Measurements from ENCODE around the gene ULK1.
"Not testable (repeated sequence)": the region's sequence is repeated elsewhere in the genome, so short reads cannot be mapped to it uniquely, and the experiment has no call there.

The ULK1 gene

GRCh38 chr12:131943389-131943788 is 49.0 kb downstream of the ULK1 start:
- TF ChIP-seq, protein P1, sequence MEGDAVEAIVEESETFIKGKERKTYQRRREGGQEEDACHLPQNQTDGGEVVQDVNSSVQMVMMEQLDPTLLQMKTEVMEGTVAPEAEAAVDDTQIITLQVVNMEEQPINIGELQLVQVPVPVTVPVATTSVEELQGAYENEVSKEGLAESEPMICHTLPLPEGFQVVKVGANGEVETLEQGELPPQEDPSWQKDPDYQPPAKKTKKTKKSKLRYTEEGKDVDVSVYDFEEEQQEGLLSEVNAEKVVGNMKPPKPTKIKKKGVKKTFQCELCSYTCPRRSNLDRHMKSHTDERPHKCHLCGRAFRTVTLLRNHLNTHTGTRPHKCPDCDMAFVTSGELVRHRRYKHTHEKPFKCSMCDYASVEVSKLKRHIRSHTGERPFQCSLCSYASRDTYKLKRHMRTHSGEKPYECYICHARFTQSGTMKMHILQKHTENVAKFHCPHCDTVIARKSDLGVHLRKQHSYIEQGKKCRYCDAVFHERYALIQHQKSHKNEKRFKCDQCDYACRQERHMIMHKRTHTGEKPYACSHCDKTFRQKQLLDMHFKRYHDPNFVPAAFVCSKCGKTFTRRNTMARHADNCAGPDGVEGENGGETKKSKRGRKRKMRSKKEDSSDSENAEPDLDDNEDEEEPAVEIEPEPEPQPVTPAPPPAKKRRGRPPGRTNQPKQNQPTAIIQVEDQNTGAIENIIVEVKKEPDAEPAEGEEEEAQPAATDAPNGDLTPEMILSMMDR (IDR thresholded peaks at IDR 0.05; ENCODE audit: control insufficient read depth, extremely low read depth, insufficient read depth): no peak
- DNase-seq (ENCODE audit: low read depth): no peak
- no peak overlapping the region for H3K4me3 ChIP-seq (ENCODE audit: low read depth, low read length)

DNA sequence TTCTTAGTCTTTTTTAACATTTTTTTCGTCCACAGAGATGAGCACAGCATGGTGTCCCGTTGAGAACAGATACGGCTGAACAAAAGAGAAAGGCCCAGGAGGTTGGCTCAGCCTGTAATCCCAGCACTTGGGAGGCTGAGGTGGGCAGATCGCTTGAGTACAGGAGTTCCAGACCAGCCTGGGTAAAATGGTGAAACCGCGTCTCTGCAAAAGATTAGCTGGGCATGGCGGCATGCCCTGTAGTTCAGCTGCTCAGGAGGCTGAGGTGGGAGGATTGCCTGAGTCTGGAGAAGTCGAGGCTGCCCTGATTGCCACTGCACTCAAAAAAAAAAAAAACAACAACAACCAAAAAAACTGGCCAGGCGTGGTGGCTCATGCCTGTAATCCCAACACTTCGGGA is 49.5 kb downstream of the ULK1 start:
- DNase-seq (ENCODE audit: low read depth): no peak
- no peak overlapping the region for H3K4me3 ChIP-seq (ENCODE audit: low read depth, low read length)
- TF ChIP-seq, protein P1 (IDR thresholded peaks at IDR 0.05; ENCODE audit: control insufficient read depth, extremely low read depth, insufficient read depth): no peak

GRCh38 chr12:131944601-131945251 is 50.3 kb downstream of the ULK1 start:
- DNase-seq (ENCODE audit: low read depth): no peak
- no peak overlapping the region for H3K4me3 ChIP-seq (ENCODE audit: low read depth, low read length)
- TF ChIP-seq, protein P1 (IDR thresholded peaks at IDR 0.05; ENCODE audit: control insufficient read depth, extremely low read depth, insufficient read depth): no peak

DNA sequence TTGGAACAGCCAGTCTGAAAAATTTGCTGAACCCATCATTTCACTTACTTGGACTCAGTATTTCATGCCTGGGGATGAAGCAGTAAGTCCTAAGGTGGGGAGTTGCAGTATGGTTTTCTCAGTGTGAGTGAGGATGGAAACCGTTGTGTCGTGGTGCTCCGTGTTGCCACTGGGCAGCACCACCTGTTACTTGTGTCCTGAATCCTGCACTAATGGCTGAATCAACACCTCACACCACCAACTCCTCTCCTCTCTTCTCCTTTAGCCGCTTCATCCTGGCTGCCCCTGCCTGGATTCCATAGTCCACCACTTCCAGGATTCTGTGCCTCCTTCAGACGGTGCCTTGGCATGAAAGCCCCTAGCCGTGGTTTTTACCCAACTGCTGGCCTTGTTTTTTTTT is 52.3 kb downstream of the ULK1 start:
- H3K4me3 ChIP-seq (ENCODE audit: low read depth, low read length): no peak overlapping the region
- TF ChIP-seq, protein P1 (IDR thresholded peaks at IDR 0.05; ENCODE audit: control insufficient read depth, extremely low read depth, insufficient read depth): no peak
- no peak for DNase-seq (ENCODE audit: low read depth)

DNA sequence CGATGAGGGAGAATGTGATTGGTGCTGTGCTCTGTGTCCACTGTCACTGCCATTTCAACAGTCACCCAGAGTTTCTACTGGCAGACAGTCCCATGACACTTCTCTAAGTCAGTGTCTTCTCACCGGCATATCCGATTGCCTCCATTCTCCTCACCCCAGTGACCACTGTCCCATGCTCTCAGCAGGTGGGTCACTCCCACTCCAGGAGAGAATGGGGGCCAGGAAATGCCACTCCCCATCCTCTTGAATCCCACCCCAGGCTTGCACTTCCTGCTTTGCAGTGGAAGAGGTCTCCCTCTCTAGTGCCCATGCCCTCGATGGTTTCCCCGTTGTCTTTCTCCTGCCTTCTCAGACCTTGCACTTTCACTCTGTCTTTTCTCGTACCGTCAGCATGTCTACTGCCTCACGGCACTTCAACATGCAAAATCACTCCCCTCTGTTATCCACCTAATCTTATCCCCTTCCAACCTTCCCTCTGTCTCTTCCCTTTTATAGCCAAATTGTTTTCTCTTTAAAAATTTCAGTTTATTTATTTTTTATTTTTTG is 53.1 kb downstream of the ULK1 start:
- DNase-seq (ENCODE audit: low read depth): no peak
- H3K4me3 ChIP-seq (ENCODE audit: low read depth, low read length): no peak overlapping the region
- TF ChIP-seq, protein P1 (IDR thresholded peaks at IDR 0.05; ENCODE audit: control insufficient read depth, extremely low read depth, insufficient read depth): no peak

DNA sequence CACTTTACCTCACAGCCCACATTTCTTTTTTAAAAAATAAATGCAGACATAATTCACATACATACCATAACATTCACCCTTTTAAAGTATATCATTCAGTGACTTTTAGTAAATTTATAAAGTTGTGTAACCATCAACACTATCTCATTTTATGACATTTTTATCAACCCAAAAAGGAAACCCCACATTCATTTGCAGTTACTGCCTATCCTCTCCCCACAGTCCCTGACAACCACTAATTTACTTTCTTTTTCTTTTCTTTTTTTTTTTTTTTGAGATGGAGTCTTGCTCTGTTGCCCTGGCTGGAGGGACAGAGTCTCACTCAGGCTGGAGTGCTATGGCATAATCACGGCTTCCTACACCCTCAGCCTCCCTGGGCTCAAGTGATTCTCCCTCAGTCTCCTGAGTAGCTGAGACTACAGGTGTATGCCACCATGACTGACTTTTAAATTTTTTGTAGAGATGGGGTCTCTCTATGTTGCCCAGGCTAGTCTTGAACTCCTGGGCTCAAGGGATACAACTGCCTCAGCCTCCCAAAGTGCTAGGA is 53.8 kb downstream of the ULK1 start:
- H3K4me3 ChIP-seq (ENCODE audit: low read depth, low read length): no peak overlapping the region
- TF ChIP-seq, protein P1 (IDR thresholded peaks at IDR 0.05; ENCODE audit: control insufficient read depth, extremely low read depth, insufficient read depth): no peak
- DNase-seq (ENCODE audit: low read depth): no peak

GRCh38 chr12:131948713-131949430 is 54.5 kb downstream of the ULK1 start:
- H3K4me3 ChIP-seq (ENCODE audit: low read depth, low read length): peak overlapping the region; percentile 50
- DNase-seq (ENCODE audit: low read depth): not testable (repeated sequence)

All from LNCaP clone FGC (cell line).